Measurements from ENCODE around the gene THOP1.

The THOP1 gene

GRCh38 chr19:2804156-2805004, 19.1 kb downstream of the THOP1 start:
- DNase-seq (ENCODE audit: low read depth, low spot score), result no peak

- DNase-seq (ENCODE audit: low read depth, low spot score), result no peak
Measured at GRCh38 chr19:2805261-2805900, 20.1 kb downstream of the THOP1 start.

- DNase-seq (ENCODE audit: low read depth, low spot score), result no peak
Measured at GRCh38 chr19:2805991-2806649, 20.8 kb downstream of the THOP1 start.

GRCh38 chr19:2806736-2807378, 21.6 kb downstream of the THOP1 start:
- no peak for DNase-seq (ENCODE audit: low read depth, low spot score)

- no peak for DNase-seq (ENCODE audit: low read depth, low spot score)
Measured at GRCh38 chr19:2807379-2808128, 22.3 kb downstream of the THOP1 start.

GRCh38 chr19:2808129-2808941, 23.0 kb downstream of the THOP1 start:
- no peak for DNase-seq (ENCODE audit: low read depth, low spot score)

- DNase-seq (ENCODE audit: low read depth, low spot score), result no peak
Measured at GRCh38 chr19:2809387-2810140, 24.3 kb downstream of the THOP1 start.

- DNase-seq (ENCODE audit: low read depth, low spot score), result no peak
Measured at GRCh38 chr19:2810141-2811091, 25.1 kb downstream of the THOP1 start.

GRCh38 chr19:2811221-2811722, 26.0 kb downstream of the THOP1 start:
- no peak for DNase-seq (ENCODE audit: low read depth, low spot score)

GRCh38 chr19:2811735-2812413, 26.6 kb downstream of the THOP1 start:
- no peak for DNase-seq (ENCODE audit: low read depth, low spot score)

GRCh38 chr19:2812414-2813234, 27.3 kb downstream of the THOP1 start:
- DNase-seq (ENCODE audit: low read depth, low spot score), result no peak

- DNase-seq (ENCODE audit: low read depth, low spot score), result no peak
Measured at GRCh38 chr19:2813235-2814160, 28.2 kb downstream of the THOP1 start.

- no peak for DNase-seq (ENCODE audit: low read depth, low spot score)
Measured at GRCh38 chr19:2814426-2814825, 29.1 kb downstream of the THOP1 start.

- no peak for DNase-seq (ENCODE audit: low read depth, low spot score)
Measured at GRCh38 chr19:2815191-2815614, 29.9 kb downstream of the THOP1 start.

- no peak for DNase-seq (ENCODE audit: low read depth, low spot score)
Measured at GRCh38 chr19:2815923-2816322, 30.6 kb downstream of the THOP1 start.

- no peak for DNase-seq (ENCODE audit: low read depth, low spot score)
Measured at GRCh38 chr19:2816641-2817040, 31.3 kb downstream of the THOP1 start.
